ENCODE results near the gene ARL6.
A peak's percentile ranks its signal among the peaks of the same experiment; 100 is the strongest.

Gene ARL6

DNA sequence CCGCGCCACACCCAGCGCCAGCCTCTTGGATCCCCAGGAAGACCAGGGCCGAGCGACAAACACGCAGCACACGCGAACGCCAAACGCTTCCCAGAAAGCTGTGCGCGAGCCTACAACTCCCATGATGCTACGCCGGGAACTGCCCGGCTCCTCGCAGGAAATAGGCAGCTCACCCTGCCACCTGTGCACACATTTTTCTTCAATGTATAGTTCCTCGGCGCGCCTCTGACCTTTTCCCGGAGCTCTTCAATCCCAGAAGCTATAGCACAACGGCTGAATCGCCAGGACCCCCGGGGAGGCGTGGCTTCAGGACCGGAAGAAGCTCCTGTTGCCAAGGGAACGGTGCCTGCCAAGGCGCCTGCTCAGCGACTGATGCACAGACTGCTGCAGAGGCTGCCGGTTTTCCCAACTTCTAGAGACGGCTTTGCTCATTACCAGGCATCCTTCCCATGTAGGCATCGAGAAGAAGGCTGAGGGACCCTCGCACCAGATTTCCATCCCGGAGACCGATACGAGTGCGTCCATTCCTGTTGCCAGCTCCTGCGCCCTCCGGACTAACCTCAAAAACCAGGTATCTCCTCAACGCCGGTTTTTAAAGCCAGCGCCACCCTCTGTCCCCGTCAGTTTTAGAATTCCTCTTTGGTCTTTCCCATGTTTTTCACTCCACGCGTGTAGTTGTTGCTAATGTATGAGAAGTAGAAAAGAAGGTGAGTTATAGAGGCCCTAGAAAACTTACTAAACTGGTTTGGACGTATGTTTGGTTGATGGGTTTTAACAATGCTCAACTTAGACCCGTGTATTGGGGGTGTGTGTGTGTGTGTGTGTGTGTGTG is at the start of gene ARL6 (continued):
- TF ChIP-seq ZNF776 (tag by site-specific recombination; IDR thresholded peaks at IDR 0.05; ENCODE audit: borderline replicate concordance) = no peak
- TF ChIP-seq ZNF311 (tag by site-specific recombination; IDR thresholded peaks at IDR 0.05; ENCODE audit: borderline replicate concordance) = no peak
- no peak for TF ChIP-seq RBAK (tag by site-specific recombination; IDR thresholded peaks at IDR 0.05)
- TF ChIP-seq, protein P1, sequence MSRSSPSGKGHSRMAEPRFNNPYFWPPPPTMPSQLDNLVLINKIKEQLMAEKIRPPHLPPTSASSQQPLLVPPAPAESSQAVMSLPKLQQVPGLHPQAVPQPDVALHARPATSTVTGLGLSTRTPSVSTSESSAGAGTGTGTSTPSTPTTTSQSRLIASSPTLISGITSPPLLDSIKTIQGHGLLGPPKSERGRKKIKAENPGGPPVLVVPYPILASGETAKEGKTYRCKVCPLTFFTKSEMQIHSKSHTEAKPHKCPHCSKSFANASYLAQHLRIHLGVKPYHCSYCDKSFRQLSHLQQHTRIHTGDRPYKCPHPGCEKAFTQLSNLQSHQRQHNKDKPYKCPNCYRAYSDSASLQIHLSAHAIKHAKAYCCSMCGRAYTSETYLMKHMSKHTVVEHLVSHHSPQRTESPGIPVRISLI (tag by site-specific recombination; IDR thresholded peaks at IDR 0.05) = no peak
- TF ChIP-seq KLF1 (tag by site-specific recombination; IDR thresholded peaks at IDR 0.05) = no peak
- TF ChIP-seq ZNF510 (tag by site-specific recombination; IDR thresholded peaks at IDR 0.05; ENCODE audit: insufficient replicate concordance) = no peak
- no peak for TF ChIP-seq ZNF555 (tag by site-specific recombination; conservative IDR thresholded peaks at IDR 0.05)
- TF ChIP-seq ZNF2 (tag by site-specific recombination; IDR thresholded peaks at IDR 0.05) = no peak
- TF ChIP-seq ZNF169 (tag by site-specific recombination; IDR thresholded peaks at IDR 0.05) = no peak
- TF ChIP-seq, protein P2, sequence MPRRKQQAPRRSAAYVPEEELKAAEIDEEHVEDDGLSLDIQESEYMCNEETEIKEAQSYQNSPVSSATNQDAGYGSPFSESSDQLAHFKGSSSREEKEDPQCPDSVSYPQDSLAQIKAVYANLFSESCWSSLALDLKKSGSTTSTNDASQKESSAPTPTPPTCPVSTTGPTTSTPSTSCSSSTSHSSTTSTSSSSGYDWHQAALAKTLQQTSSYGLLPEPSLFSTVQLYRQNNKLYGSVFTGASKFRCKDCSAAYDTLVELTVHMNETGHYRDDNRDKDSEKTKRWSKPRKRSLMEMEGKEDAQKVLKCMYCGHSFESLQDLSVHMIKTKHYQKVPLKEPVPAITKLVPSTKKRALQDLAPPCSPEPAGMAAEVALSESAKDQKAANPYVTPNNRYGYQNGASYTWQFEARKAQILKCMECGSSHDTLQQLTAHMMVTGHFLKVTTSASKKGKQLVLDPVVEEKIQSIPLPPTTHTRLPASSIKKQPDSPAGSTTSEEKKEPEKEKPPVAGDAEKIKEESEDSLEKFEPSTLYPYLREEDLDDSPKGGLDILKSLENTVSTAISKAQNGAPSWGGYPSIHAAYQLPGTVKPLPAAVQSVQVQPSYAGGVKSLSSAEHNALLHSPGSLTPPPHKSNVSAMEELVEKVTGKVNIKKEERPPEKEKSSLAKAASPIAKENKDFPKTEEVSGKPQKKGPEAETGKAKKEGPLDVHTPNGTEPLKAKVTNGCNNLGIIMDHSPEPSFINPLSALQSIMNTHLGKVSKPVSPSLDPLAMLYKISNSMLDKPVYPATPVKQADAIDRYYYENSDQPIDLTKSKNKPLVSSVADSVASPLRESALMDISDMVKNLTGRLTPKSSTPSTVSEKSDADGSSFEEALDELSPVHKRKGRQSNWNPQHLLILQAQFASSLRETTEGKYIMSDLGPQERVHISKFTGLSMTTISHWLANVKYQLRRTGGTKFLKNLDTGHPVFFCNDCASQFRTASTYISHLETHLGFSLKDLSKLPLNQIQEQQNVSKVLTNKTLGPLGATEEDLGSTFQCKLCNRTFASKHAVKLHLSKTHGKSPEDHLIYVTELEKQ (tag by site-specific recombination; IDR thresholded peaks at IDR 0.05; ENCODE audit: borderline replicate concordance) = no peak
- no peak for TF ChIP-seq SP7 (tag by site-specific recombination; IDR thresholded peaks at IDR 0.05)
- no peak for TF ChIP-seq ZNF701 (tag by site-specific recombination; IDR thresholded peaks at IDR 0.05)
- TF ChIP-seq, protein P3, sequence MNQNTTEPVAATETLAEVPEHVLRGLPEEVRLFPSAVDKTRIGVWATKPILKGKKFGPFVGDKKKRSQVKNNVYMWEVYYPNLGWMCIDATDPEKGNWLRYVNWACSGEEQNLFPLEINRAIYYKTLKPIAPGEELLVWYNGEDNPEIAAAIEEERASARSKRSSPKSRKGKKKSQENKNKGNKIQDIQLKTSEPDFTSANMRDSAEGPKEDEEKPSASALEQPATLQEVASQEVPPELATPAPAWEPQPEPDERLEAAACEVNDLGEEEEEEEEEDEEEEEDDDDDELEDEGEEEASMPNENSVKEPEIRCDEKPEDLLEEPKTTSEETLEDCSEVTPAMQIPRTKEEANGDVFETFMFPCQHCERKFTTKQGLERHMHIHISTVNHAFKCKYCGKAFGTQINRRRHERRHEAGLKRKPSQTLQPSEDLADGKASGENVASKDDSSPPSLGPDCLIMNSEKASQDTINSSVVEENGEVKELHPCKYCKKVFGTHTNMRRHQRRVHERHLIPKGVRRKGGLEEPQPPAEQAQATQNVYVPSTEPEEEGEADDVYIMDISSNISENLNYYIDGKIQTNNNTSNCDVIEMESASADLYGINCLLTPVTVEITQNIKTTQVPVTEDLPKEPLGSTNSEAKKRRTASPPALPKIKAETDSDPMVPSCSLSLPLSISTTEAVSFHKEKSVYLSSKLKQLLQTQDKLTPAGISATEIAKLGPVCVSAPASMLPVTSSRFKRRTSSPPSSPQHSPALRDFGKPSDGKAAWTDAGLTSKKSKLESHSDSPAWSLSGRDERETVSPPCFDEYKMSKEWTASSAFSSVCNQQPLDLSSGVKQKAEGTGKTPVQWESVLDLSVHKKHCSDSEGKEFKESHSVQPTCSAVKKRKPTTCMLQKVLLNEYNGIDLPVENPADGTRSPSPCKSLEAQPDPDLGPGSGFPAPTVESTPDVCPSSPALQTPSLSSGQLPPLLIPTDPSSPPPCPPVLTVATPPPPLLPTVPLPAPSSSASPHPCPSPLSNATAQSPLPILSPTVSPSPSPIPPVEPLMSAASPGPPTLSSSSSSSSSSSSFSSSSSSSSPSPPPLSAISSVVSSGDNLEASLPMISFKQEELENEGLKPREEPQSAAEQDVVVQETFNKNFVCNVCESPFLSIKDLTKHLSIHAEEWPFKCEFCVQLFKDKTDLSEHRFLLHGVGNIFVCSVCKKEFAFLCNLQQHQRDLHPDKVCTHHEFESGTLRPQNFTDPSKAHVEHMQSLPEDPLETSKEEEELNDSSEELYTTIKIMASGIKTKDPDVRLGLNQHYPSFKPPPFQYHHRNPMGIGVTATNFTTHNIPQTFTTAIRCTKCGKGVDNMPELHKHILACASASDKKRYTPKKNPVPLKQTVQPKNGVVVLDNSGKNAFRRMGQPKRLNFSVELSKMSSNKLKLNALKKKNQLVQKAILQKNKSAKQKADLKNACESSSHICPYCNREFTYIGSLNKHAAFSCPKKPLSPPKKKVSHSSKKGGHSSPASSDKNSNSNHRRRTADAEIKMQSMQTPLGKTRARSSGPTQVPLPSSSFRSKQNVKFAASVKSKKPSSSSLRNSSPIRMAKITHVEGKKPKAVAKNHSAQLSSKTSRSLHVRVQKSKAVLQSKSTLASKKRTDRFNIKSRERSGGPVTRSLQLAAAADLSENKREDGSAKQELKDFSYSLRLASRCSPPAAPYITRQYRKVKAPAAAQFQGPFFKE (tag by site-specific recombination; IDR thresholded peaks at IDR 0.05; ENCODE audit: borderline replicate concordance) = no peak
- TF ChIP-seq EGR2 (tag by site-specific recombination; IDR thresholded peaks at IDR 0.05; ENCODE audit: low read depth) = no peak
- no peak for TF ChIP-seq ZSCAN23 (tag by site-specific recombination; IDR thresholded peaks at IDR 0.05)
- TF ChIP-seq ZNF521 (tag by site-specific recombination; IDR thresholded peaks at IDR 0.05) = no peak
- TF ChIP-seq ZEB2 (tag by site-specific recombination; IDR thresholded peaks at IDR 0.05) = peak; percentile 28; the same call in 1 of the 2 replicates
- TF ChIP-seq, protein P4, sequence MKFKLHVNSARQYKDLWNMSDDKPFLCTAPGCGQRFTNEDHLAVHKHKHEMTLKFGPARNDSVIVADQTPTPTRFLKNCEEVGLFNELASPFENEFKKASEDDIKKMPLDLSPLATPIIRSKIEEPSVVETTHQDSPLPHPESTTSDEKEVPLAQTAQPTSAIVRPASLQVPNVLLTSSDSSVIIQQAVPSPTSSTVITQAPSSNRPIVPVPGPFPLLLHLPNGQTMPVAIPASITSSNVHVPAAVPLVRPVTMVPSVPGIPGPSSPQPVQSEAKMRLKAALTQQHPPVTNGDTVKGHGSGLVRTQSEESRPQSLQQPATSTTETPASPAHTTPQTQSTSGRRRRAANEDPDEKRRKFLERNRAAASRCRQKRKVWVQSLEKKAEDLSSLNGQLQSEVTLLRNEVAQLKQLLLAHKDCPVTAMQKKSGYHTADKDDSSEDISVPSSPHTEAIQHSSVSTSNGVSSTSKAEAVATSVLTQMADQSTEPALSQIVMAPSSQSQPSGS (tag by site-specific recombination; IDR thresholded peaks at IDR 0.05; ENCODE audit: low read depth) = no peak
- no peak for TF ChIP-seq ZNF747 (tag by site-specific recombination; IDR thresholded peaks at IDR 0.05)
- TF ChIP-seq ZNF658 (tag by site-specific recombination; IDR thresholded peaks at IDR 0.05) = no peak
- no peak for TF ChIP-seq ZNF184 (tag by site-specific recombination; IDR thresholded peaks at IDR 0.05)
- no peak; the same call in 1 of the 2 replicates for TF ChIP-seq GLIS2 (tag by site-specific recombination; IDR thresholded peaks at IDR 0.05)
- peak; percentile 95; the same call in 1 of the 2 replicates for TF ChIP-seq ZBTB20 (tag by site-specific recombination; IDR thresholded peaks at IDR 0.05)
- TF ChIP-seq ZNF266 (tag by site-specific recombination; IDR thresholded peaks at IDR 0.05; ENCODE audit: low read depth) = no peak
- no peak for TF ChIP-seq ZNF423 (tag by site-specific recombination; IDR thresholded peaks at IDR 0.05)
- TF ChIP-seq ZNF623 (tag by site-specific recombination; IDR thresholded peaks at IDR 0.05) = no peak
- TF ChIP-seq ZNF19 (tag by site-specific recombination; IDR thresholded peaks at IDR 0.05; ENCODE audit: low read depth) = no peak

Data from HEK293 (cell line).